Activated T-cell treated with anti-CD3 and anti-CD28 coated beads, Interleukin-2, amount 50 U/mL, for 24 hours (primary cell): ENCODE measurements around the gene NCKAP5.

Experiments used
- DNase-seq: peaks from one replicate; pipeline ENCODE4 v3.0.0-alpha.2; 2020
- H3K27ac Mint-ChIP-seq: 2 replicates; pipeline ENCODE4 v1.8.0; 2020; ENCODE audit warnings: mild to moderate bottlenecking, mixed read lengths
- H3K27me3 Mint-ChIP-seq: 2 replicates; pipeline ENCODE4 v1.8.0; 2020; ENCODE audit warnings: mixed read lengths
- H3K36me3 Mint-ChIP-seq: 2 replicates; pipeline ENCODE4 v1.8.0; 2020; ENCODE audit warnings: low read depth, mixed read lengths
- H3K4me1 Mint-ChIP-seq: 2 replicates; pipeline ENCODE4 v1.8.0; 2020; ENCODE audit warnings: low read depth, mixed read lengths
- H3K4me3 Mint-ChIP-seq: 2 replicates; pipeline ENCODE4 v1.8.0; 2020; ENCODE audit warnings: mild to moderate bottlenecking, moderate library complexity, mixed read lengths
- H3K9me3 Mint-ChIP-seq: 2 replicates; pipeline ENCODE4 v1.8.0; 2020; ENCODE audit warnings: mixed read lengths

NCKAP5 gene

DNA sequence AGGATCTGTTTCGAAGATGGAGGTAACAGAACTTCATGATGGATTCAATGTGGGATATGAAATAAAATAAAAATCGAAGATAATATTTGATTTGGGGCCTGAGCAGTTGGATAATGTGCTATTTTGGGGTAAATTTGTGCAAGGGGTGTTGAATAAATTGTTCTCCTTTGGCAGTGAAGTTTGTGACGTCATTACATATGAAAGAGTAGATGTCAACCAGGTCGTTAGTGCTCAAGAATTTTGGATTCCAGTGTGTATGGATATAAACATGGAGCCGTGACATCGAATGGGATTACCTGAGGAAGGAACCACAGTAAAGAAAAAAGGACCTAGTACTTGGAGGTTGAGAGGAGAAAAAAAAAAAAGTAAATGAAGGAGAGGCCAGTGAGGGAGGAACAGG, 253.0 kb downstream of the NCKAP5 start:
- peaks cover 2% of the 10 kb centered on the region for H3K9me3 Mint-ChIP-seq
- no peaks in the 10 kb centered on the region for H3K4me1 Mint-ChIP-seq
- H3K27ac Mint-ChIP-seq: no peak overlapping the region
- no peak overlapping the region for H3K4me3 Mint-ChIP-seq
- H3K27me3 Mint-ChIP-seq: no peaks in the 10 kb centered on the region
- no peaks in the 10 kb centered on the region for H3K36me3 Mint-ChIP-seq
- no peak for DNase-seq

DNA sequence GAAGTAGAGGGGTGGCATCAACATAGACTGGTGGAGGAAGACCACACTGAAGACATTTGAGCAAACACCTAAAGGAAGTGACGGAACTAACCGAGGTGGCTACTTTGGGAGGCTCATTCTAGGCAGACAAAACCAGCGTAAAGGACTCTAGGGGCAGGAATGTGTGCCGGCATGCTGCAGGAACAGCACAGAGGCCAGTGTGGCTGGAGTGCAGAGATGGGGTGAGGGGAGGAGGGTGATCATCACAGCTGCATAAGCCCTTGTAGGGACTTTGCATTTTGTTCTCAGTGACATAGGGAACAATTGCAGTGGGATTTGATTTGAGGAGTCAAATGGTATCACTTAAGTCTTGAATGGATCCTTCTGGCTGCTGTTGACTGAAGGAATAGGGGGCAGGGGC, 253.5 kb downstream of the NCKAP5 start:
- Mint-ChIP-seq H3K4me1 (no peaks in the 10 kb centered on the region), H3K27me3 (no peaks in the 10 kb centered on the region), H3K9me3 (peaks cover 2% of the 10 kb centered on the region), H3K27ac (no peak overlapping the region), H3K4me3 (no peak overlapping the region), H3K36me3 (no peaks in the 10 kb centered on the region)
- DNase-seq: no peak

DNA sequence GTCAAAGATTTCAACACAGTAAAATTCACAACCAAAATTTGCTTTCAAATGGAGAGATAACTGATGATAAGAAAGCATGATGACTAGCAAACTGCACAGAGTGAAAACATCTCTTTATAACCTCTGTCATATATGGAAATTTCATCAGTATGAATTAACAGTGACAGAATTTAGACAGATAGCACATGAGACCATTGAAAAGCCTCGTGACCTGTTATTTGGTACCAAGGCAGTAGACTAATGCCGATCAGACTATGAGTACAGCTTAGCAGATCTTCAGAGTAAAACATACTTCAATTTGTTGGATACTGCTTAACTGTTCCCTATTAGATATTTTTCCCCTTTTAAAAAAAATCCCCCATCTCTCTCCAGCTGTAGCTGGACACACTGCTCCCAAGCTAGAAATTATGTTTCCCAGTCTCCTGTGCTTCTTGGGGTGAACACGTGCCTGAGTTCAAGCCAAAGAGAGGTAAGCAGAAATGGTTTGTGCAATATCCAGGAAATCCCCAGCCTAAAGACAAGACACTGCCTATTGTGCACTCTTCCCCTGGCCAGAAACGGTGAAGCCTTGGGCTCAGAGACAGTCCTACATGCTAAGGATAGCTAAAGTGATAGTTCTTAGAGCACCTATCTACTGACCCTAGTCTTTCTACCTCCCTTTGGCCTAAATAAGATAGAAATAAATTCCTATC, 256.1 kb downstream of the NCKAP5 start:
- no peaks in the 10 kb centered on the region for H3K27me3 Mint-ChIP-seq
- H3K4me3 Mint-ChIP-seq: no peak overlapping the region
- no peak for DNase-seq
- H3K27ac Mint-ChIP-seq: no peak overlapping the region
- no peaks in the 10 kb centered on the region for H3K4me1 Mint-ChIP-seq
- H3K9me3 Mint-ChIP-seq: peaks cover 5% of the 10 kb centered on the region
- no peaks in the 10 kb centered on the region for H3K36me3 Mint-ChIP-seq

DNA sequence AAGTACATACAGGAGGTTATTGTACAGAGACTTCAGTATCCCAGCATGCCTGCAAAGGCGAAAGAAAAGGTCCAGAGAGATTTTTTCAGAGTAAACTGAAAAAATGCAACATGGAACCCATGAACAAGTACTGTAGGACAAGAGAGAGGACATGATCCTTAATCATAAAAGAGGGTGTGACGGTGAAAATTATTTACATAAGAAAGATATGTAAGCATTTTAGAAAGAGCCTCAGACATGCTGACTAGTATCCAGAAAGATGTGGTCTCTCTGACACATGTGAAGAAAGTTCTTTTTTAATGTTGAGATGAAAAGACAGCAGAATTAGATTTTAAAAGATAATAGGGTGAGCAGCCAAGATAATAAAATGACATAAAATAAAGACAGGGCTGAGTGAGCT, 262.0 kb downstream of the NCKAP5 start:
- Mint-ChIP-seq H3K27ac (no peak overlapping the region), H3K4me3 (no peak overlapping the region), H3K27me3 (no peaks in the 10 kb centered on the region), H3K36me3 (no peaks in the 10 kb centered on the region), H3K9me3 (peaks cover 3% of the 10 kb centered on the region), H3K4me1 (no peaks in the 10 kb centered on the region)
- DNase-seq: no peak

DNA sequence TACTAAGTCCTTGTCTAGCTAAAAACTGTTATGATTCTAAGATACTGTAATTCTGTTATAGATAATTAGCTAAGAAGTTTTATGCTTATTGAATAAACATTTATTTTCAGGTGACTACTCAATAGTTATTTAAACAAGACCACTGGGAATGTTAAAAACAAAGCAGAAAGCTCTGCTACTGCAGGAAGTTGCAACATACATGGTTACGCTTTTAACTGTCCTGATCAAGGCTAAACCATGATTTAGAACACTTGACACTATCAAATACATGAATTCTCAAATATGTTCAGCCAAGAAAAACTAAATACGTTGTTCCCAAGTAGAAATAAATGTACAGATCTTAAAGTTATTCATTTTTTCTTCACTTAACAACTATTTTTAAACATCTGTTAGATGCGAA, 263.9 kb downstream of the NCKAP5 start:
- Mint-ChIP-seq H3K27me3 (no peaks in the 10 kb centered on the region), H3K9me3 (peaks cover 3% of the 10 kb centered on the region), H3K27ac (no peak overlapping the region), H3K4me1 (no peaks in the 10 kb centered on the region), H3K36me3 (no peaks in the 10 kb centered on the region), H3K4me3 (no peak overlapping the region)
- no peak for DNase-seq

DNA sequence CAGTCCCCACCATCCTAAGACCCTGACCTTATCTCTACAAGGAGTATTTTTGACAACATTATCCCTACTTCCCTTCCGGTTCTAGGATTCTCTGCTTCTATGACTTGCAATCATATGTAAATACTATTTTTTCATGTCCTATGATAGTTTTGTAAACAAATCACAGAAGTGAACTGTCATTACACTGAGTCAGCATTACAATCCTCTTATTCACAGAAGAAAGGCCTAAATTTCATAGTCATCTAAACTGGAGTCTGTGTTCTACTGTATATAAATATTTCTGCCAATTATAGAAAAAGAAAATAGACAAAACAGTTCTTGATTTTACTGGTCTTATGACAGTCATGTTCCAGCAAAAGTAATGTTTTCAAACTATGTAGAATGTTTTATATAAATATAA, 265.1 kb downstream of the NCKAP5 start:
- Mint-ChIP-seq H3K9me3 (peaks cover 3% of the 10 kb centered on the region), H3K4me1 (no peaks in the 10 kb centered on the region), H3K27me3 (no peaks in the 10 kb centered on the region), H3K4me3 (no peak overlapping the region), H3K36me3 (no peaks in the 10 kb centered on the region), H3K27ac (no peak overlapping the region)
- no peak for DNase-seq

DNA sequence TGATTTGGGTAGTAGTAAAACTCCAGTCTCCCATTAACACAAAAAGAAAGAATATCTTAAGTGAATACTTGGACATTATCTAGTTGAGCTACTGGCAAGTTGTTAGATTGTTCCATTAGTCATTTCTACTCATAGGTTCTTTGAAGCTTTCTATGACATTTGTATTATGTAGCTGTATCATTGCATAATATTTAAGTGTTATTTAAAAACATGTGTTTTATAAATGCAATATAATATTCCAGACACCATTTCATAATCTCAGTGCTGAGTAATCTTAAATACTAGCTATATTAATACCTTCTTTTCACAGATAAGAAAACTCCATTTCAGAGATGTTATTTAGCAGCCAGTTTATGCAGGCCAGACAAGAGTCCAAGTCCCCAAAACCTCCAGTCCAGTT, 271.9 kb downstream of the NCKAP5 start:
- H3K4me1 Mint-ChIP-seq: no peaks in the 10 kb centered on the region
- H3K4me3 Mint-ChIP-seq: no peak overlapping the region
- DNase-seq: no peak
- H3K36me3 Mint-ChIP-seq: no peaks in the 10 kb centered on the region
- H3K9me3 Mint-ChIP-seq: peaks cover 3% of the 10 kb centered on the region
- no peak overlapping the region for H3K27ac Mint-ChIP-seq
- H3K27me3 Mint-ChIP-seq: no peaks in the 10 kb centered on the region

DNA sequence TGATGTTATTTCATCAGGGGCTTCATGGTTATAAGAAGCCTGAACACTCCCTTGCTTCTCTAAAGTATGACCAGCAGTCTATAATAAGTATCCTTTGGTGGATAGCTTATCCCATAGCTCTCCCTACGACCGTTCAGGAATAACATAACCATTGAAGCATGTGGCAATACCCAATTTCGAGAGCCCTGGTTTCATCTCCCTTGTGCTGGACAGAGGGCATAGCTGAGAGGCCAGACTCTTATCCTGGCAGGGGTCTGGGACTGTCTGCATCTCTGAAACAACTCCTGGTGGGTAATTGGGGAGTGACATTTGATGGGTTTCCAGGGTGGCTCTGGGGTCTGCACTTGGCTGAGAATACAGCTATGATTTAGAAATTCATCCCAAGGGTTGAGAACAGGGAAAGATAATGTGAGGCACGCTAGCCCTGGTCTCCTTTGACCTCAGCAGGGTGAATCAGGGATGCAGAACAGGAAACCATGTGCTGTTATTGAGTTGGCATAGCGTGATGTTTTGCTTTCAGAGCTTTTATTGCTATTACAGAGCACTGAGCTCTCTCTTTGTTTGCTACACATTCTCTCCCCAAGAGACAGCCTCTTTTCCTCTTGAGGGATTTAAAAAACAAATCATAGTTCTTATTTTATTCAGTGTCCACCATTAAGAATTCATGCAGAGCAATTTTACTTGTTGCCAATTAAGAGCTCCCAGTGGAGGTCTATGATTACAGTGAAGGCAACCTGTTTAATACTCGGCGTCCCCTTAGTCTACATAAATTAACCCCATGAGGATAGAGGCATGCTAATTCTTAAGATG, 274.5 kb downstream of the NCKAP5 start:
- Mint-ChIP-seq H3K4me3 (no peak overlapping the region), H3K36me3 (no peaks in the 10 kb centered on the region), H3K9me3 (peaks cover 3% of the 10 kb centered on the region), H3K27ac (no peak overlapping the region), H3K27me3 (no peaks in the 10 kb centered on the region), H3K4me1 (no peaks in the 10 kb centered on the region)
- DNase-seq: no peak

DNA sequence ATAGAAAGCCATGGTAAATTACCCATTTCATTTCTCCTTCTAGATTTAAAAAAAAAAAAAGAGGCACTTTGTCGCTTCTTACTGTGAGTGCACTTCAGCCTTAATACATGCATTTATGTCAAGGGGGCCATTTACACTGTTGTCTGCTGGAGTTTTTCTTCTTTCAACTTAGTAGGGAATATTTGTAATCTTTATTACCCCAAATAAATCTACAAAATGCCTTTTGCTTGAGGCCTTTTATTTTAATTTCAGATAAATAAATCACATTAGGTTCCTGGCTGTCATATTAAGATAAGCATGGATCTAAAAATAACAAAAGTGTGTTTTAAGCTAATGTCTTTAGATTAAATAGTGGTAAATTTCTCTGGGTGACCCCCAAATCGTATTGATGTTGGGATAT, 276.0 kb downstream of the NCKAP5 start:
- Mint-ChIP-seq H3K27me3 (no peaks in the 10 kb centered on the region), H3K27ac (no peak overlapping the region), H3K4me1 (no peaks in the 10 kb centered on the region), H3K4me3 (no peak overlapping the region), H3K9me3 (peaks cover 3% of the 10 kb centered on the region), H3K36me3 (no peaks in the 10 kb centered on the region)
- no peak for DNase-seq

DNA sequence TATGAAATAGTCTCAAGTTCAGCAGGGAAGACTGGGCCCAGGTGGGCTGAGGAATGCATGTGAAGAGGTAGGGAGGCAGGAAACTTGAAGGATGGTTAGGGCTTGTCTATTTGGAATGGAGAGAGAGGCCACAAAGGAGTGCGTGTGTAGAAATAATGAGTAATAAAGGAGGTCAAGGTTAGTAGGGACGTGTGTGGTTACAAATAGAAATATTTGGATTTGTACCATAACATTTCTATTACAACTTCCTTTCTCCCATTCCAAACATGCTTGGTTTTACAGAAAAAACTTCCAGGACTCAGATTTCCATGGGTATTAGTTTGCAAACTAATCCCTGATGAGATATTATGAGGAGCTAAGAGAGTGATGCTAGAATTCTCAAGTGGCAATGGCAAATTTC, 280.6 kb downstream of the NCKAP5 start:
- Mint-ChIP-seq H3K9me3 (no peaks in the 10 kb centered on the region), H3K4me1 (no peaks in the 10 kb centered on the region), H3K4me3 (no peak overlapping the region), H3K27me3 (no peaks in the 10 kb centered on the region), H3K36me3 (no peaks in the 10 kb centered on the region), H3K27ac (no peak overlapping the region)
- no peak for DNase-seq

DNA sequence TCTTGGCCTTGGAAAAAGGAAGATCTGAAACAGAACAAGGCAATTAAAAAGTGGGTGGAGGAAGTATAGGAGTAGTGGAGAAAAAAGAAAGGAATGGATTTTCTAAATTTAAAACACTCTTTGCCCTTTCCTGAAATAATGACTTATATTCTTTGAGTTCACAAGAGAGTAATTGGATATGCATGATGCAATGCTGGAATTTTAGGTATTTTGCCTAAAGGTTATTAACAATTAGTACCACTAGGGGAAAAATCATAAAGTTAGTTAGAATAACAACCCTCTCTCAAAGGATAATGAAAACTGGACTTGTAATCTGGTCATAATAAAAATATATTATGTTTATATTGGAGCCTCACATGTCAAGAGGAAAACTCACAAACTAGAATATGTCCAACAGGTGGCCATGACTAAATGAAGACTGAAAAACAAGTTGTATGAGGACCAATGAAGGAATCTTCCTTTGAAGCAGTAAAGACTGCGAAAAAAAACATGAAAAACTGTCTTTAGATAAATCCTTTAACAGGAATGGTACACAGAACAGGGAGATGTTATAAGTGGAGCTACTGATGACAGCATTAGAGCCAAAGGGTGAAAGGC, 281.8 kb downstream of the NCKAP5 start:
- no peaks in the 10 kb centered on the region for H3K36me3 Mint-ChIP-seq
- no peak overlapping the region for H3K4me3 Mint-ChIP-seq
- DNase-seq: no peak
- H3K27ac Mint-ChIP-seq: no peak overlapping the region
- no peaks in the 10 kb centered on the region for H3K27me3 Mint-ChIP-seq
- no peaks in the 10 kb centered on the region for H3K4me1 Mint-ChIP-seq
- no peaks in the 10 kb centered on the region for H3K9me3 Mint-ChIP-seq

DNA sequence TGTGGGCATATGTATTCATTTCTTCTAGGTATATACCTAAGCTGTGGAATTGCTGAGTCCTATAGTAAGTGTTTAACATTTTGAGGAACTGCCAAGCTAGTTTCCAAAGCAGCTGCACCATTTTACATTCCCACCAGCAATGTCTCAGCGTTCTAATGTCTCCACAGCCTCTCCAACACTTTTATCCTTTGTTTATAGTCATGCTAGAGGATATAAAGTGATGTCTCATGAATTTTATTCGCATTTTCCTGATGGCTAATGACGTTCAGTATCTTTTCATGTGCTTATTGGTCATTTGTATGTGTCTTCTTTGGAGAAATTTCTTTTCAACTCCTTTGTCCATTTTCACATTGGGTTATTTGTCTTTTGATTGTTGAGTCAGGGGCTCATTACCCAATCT, 295.2 kb downstream of the NCKAP5 start:
- no peak overlapping the region for H3K27ac Mint-ChIP-seq
- no peaks in the 10 kb centered on the region for H3K4me1 Mint-ChIP-seq
- H3K27me3 Mint-ChIP-seq: no peaks in the 10 kb centered on the region
- no peak for DNase-seq
- no peak overlapping the region for H3K4me3 Mint-ChIP-seq
- no peaks in the 10 kb centered on the region for H3K9me3 Mint-ChIP-seq
- no peaks in the 10 kb centered on the region for H3K36me3 Mint-ChIP-seq

DNA sequence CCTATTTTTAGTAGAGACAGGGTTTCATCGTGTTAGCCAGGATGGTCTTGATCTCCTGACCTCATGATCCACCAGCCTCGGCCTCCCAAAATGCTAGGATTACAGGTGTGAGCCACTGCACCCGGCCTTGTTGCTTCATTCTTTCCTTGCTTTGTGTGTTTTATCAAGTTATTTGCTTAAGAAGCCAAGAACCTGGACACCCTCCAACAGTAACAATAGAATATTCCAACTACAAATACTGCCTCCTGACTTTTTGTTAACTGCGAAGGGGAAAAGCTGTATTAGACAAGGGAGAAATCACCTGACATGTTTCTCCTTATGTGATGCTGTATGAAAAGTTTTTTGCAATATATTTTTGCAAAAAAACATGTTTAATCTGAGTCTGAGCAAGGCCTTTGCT, 297.2 kb downstream of the NCKAP5 start:
- Mint-ChIP-seq H3K4me3 (no peak overlapping the region), H3K36me3 (no peaks in the 10 kb centered on the region), H3K4me1 (no peaks in the 10 kb centered on the region), H3K27ac (no peak overlapping the region), H3K27me3 (peaks cover 6% of the 10 kb centered on the region), H3K9me3 (no peaks in the 10 kb centered on the region)
- no peak for DNase-seq

DNA sequence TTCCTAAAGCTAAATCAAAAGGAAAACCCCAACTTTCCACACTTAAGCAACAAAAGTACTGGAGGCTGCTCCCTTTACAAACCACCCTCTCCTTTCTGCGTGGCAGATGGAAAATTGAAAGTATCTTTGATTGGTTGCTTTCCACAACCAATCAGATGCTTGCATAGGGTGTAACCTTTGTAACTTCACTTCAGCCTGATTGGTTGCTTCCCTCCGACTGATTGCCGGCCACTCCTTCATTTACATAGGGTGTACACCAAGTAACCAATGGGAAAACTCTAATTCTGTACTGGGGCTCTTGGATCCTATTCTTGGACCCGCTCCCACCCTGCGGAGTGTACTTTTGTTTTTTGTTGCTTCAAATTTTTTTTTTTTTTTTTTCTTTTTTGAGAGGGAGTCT, 297.7 kb downstream of the NCKAP5 start:
- no peaks in the 10 kb centered on the region for H3K9me3 Mint-ChIP-seq
- no peak overlapping the region for H3K4me3 Mint-ChIP-seq
- no peak for DNase-seq
- H3K27ac Mint-ChIP-seq: no peak overlapping the region
- H3K36me3 Mint-ChIP-seq: no peaks in the 10 kb centered on the region
- peaks cover 12% of the 10 kb centered on the region for H3K27me3 Mint-ChIP-seq
- no peaks in the 10 kb centered on the region for H3K4me1 Mint-ChIP-seq

DNA sequence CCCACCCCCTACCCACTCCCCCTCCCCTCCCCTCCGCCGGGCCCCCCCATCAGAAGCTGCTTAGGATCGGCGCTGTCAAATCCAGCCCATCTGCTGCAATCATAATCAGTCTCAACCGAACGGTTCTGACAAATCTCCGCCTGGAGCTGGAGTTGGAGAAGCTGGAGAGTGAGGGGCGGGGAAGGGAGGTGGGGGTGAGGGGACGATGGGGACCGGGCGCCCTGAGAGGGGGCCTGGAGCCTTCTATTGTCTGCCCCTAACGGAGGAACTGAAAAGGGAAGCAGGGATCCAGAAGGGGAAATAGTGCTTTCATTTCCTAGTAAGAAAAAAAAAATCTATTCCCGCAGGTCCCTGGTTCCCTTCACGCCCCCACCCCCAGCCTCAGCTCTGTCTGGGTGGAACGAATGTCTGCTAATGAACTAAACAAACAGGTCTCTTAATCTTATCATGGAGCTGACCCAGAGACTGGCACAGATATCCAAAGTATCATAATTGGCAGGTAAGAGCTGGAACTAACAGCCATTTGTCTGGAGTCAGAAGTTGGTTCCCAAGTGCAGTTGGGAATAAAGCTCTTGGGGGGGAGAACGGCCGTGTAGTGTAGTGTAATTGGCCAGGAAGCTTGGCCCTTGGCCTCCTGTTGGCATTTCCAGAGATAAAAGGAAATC, 301.2 kb downstream of the NCKAP5 start:
- no peaks in the 10 kb centered on the region for H3K4me1 Mint-ChIP-seq
- H3K27me3 Mint-ChIP-seq: peaks cover 30% of the 10 kb centered on the region
- H3K36me3 Mint-ChIP-seq: no peaks in the 10 kb centered on the region
- H3K9me3 Mint-ChIP-seq: no peaks in the 10 kb centered on the region
- no peak for DNase-seq
- H3K4me3 Mint-ChIP-seq: no peak overlapping the region
- H3K27ac Mint-ChIP-seq: no peak overlapping the region
